ENCODE data around the gene AGPAT2. TPM values are rescaled to one million over a fixed set of nuclear protein-coding genes. Genes with fewer than 3 reads are reported as not detected.

The AGPAT2 gene
- total and polyA plus RNA-seq, 2 experiments from 2014 or later = 31.8 to 44.7 TPM

DNA sequence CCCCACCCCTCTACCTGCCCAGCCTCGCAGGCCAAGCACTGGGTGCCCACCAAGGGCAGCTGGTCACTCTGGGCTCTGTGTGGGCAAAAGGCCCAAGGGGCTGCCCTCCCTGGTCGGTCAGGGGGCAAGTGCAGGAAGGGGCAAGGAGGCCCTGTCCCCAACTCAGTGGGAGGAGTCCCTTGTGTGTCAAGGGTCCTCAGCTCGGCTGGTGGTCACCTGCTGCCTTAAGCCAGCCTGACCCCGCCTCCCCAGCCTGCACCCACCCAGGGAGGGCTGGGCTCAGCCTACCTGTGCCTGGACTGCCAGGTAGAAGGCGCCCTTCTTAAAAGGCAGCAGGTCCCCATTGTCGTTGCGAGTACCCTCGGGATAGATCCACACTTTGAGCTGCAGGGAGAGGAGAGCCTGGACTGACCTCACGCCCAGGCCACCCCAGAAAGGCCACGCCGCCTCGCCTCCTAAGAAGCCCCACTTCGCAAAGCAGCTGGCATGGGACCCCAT, 10.9 kb downstream of the AGPAT2 start (continued):
- TF ChIP-seq, protein P1, sequence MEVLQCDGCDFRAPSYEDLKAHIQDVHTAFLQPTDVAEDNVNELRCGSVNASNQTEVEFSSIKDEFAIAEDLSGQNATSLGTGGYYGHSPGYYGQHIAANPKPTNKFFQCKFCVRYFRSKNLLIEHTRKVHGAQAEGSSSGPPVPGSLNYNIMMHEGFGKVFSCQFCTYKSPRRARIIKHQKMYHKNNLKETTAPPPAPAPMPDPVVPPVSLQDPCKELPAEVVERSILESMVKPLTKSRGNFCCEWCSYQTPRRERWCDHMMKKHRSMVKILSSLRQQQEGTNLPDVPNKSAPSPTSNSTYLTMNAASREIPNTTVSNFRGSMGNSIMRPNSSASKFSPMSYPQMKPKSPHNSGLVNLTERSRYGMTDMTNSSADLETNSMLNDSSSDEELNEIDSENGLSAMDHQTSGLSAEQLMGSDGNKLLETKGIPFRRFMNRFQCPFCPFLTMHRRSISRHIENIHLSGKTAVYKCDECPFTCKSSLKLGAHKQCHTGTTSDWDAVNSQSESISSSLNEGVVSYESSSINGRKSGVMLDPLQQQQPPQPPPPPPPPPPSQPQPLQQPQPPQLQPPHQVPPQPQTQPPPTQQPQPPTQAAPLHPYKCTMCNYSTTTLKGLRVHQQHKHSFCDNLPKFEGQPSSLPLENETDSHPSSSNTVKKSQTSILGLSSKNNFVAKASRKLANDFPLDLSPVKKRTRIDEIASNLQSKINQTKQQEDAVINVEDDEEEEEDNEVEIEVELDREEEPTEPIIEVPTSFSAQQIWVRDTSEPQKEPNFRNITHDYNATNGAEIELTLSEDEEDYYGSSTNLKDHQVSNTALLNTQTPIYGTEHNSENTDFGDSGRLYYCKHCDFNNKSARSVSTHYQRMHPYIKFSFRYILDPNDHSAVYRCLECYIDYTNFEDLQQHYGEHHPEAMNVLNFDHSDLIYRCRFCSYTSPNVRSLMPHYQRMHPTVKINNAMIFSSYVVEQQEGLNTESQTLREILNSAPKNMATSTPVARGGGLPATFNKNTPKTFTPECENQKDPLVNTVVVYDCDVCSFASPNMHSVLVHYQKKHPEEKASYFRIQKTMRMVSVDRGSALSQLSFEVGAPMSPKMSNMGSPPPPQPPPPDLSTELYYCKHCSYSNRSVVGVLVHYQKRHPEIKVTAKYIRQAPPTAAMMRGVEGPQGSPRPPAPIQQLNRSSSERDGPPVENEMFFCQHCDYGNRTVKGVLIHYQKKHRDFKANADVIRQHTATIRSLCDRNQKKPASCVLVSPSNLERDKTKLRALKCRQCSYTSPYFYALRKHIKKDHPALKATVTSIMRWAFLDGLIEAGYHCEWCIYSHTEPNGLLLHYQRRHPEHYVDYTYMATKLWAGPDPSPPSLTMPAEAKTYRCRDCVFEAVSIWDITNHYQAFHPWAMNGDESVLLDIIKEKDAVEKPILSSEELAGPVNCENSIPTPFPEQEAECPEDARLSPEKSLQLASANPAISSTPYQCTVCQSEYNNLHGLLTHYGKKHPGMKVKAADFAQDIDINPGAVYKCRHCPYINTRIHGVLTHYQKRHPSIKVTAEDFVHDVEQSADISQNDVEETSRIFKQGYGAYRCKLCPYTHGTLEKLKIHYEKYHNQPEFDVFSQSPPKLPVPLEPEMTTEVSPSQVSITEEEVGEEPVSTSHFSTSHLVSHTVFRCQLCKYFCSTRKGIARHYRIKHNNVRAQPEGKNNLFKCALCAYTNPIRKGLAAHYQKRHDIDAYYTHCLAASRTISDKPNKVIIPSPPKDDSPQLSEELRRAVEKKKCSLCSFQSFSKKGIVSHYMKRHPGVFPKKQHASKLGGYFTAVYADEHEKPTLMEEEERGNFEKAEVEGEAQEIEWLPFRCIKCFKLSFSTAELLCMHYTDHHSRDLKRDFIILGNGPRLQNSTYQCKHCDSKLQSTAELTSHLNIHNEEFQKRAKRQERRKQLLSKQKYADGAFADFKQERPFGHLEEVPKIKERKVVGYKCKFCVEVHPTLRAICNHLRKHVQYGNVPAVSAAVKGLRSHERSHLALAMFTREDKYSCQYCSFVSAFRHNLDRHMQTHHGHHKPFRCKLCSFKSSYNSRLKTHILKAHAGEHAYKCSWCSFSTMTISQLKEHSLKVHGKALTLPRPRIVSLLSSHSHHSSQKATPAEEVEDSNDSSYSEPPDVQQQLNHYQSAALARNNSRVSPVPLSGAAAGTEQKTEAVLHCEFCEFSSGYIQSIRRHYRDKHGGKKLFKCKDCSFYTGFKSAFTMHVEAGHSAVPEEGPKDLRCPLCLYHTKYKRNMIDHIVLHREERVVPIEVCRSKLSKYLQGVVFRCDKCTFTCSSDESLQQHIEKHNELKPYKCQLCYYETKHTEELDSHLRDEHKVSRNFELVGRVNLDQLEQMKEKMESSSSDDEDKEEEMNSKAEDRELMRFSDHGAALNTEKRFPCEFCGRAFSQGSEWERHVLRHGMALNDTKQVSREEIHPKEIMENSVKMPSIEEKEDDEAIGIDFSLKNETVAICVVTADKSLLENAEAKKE (CRISPR knock-in tag; IDR thresholded peaks at IDR 0.05) = no peak
- TF ChIP-seq ZNF114 (CRISPR knock-in tag; IDR thresholded peaks at IDR 0.05) (no peak), STAT1 (IDR thresholded peaks at IDR 0.05; ENCODE audit: unreplicated experiment) (no peak), JUNB (IDR thresholded peaks at IDR 0.05; ENCODE audit: unreplicated experiment) (no peak), POLR2AphosphoS5 (IDR thresholded peaks at IDR 0.05; ENCODE audit: low read depth) (no peak), NANOG (IDR thresholded peaks at IDR 0.05; ENCODE audit: borderline replicate concordance) (no peak), EZH2phosphoT487 (IDR thresholded peaks at IDR 0.05; ENCODE audit: unreplicated experiment) (no peak), CREB1 (CRISPR knock-in tag; IDR thresholded peaks at IDR 0.05; ENCODE audit: low read depth) (no peak)
- TF ChIP-seq, protein P2, sequence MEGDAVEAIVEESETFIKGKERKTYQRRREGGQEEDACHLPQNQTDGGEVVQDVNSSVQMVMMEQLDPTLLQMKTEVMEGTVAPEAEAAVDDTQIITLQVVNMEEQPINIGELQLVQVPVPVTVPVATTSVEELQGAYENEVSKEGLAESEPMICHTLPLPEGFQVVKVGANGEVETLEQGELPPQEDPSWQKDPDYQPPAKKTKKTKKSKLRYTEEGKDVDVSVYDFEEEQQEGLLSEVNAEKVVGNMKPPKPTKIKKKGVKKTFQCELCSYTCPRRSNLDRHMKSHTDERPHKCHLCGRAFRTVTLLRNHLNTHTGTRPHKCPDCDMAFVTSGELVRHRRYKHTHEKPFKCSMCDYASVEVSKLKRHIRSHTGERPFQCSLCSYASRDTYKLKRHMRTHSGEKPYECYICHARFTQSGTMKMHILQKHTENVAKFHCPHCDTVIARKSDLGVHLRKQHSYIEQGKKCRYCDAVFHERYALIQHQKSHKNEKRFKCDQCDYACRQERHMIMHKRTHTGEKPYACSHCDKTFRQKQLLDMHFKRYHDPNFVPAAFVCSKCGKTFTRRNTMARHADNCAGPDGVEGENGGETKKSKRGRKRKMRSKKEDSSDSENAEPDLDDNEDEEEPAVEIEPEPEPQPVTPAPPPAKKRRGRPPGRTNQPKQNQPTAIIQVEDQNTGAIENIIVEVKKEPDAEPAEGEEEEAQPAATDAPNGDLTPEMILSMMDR (conservative IDR thresholded peaks at IDR 0.05; ENCODE audit: low read depth in 2 of 2) = no peak
- TF ChIP-seq, protein P3, sequence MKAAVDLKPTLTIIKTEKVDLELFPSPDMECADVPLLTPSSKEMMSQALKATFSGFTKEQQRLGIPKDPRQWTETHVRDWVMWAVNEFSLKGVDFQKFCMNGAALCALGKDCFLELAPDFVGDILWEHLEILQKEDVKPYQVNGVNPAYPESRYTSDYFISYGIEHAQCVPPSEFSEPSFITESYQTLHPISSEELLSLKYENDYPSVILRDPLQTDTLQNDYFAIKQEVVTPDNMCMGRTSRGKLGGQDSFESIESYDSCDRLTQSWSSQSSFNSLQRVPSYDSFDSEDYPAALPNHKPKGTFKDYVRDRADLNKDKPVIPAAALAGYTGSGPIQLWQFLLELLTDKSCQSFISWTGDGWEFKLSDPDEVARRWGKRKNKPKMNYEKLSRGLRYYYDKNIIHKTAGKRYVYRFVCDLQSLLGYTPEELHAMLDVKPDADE (IDR thresholded peaks at IDR 0.05) = no peak
